Stimulated activated CD8-positive, alpha-beta memory T cell treated with anti-CD3 and anti-CD28 coated beads, Interleukin-4, amount 100 ng/mL, for 4 hours (primary cell): ENCODE measurements around the gene RB1.
A peak's percentile ranks its signal among the peaks of the same experiment; 100 is the strongest.

ENCODE experiments used
- DNase-seq, 2 donors: peaks; one replicate each; pipeline ENCODE4 v3.0.0-alpha.2; 2020; ENCODE audit warnings: low read depth in 2 of 2, low spot score in 1 of 2

RB1 gene

GRCh38 chr13:48303359-48304142 is at the start of gene RB1:
TSS of gene RB1 (plus strand) at chr13:48303751. CDS start at chr13:48303913, 162 bp downstream.
- DNase-seq = peak; percentile 73 to 79

- no peak for DNase-seq
These were observed 49.7 kb upstream of the RB1 start for GRCh38 chr13:48253849-48254248.

- DNase-seq = no peak
These were observed 48.5 kb upstream of the RB1 start for GRCh38 chr13:48255090-48255489.

- no peak for DNase-seq
These were observed 47.6 kb upstream of the RB1 start for GRCh38 chr13:48255954-48256353.

GRCh38 chr13:48258002-48258401 is 45.5 kb upstream of the RB1 start:
- no peak for DNase-seq

GRCh38 chr13:48258430-48258829 is 45.1 kb upstream of the RB1 start:
- DNase-seq = no peak

GRCh38 chr13:48260970-48261369 is 42.6 kb upstream of the RB1 start:
- DNase-seq = no peak

- DNase-seq = no peak
These were observed 40.4 kb upstream of the RB1 start for GRCh38 chr13:48263196-48263595.

- no peak for DNase-seq
These were observed 39.5 kb upstream of the RB1 start for GRCh38 chr13:48264058-48264457.

GRCh38 chr13:48265217-48265815 is 38.2 kb upstream of the RB1 start:
- DNase-seq = no peak

- DNase-seq = no peak
These were observed 37.4 kb upstream of the RB1 start for GRCh38 chr13:48266150-48266549.

- DNase-seq = no peak
These were observed 36.6 kb upstream of the RB1 start for GRCh38 chr13:48266701-48267639.

GRCh38 chr13:48268019-48268418 is 35.5 kb upstream of the RB1 start:
- DNase-seq = no peak

GRCh38 chr13:48273346-48273745 is 30.2 kb upstream of the RB1 start:
- no peak for DNase-seq

GRCh38 chr13:48275507-48275906 is 28.0 kb upstream of the RB1 start:
- no peak for DNase-seq

- DNase-seq = no peak
These were observed 24.7 kb upstream of the RB1 start for GRCh38 chr13:48278806-48279205.

- DNase-seq = no peak
These were observed 22.0 kb upstream of the RB1 start for GRCh38 chr13:48281556-48281955.

GRCh38 chr13:48291730-48292129 is 11.8 kb upstream of the RB1 start:
- no peak for DNase-seq

- no peak for DNase-seq
These were observed 10.9 kb upstream of the RB1 start for GRCh38 chr13:48292650-48293049.

GRCh38 chr13:48294653-48295052 is 8.9 kb upstream of the RB1 start:
- no peak for DNase-seq

GRCh38 chr13:48295271-48295670 is 8.3 kb upstream of the RB1 start:
- no peak for DNase-seq

GRCh38 chr13:48296528-48296927 is 7.0 kb upstream of the RB1 start:
- no peak for DNase-seq
